PC-3 (cell line): ENCODE results near the gene PCDHB4.

Source experiments
- CTCF ChIP-seq: fragments of 300-600 bp; sonication (generic); conservative IDR thresholded peaks from 2 replicates; pipeline ENCODE4 v1.5.1; 2017; ENCODE audit warnings: antibody characterized with exemption, low read depth, mild to moderate bottlenecking, low read length
- EZH2 ChIP-seq: fragments of 300-600 bp; sonication (generic); IDR thresholded peaks from one replicate; pipeline ENCODE4 v1.6.1; 2017; ENCODE audit warnings: antibody characterized with exemption, mild to moderate bottlenecking, low read length; ENCODE audit not compliant: unreplicated experiment
- EZH2phosphoT487 ChIP-seq: fragments of 300-600 bp; sonication (generic); IDR thresholded peaks from 2 replicates; pipeline ENCODE4 v1.6.1; 2018; ENCODE audit warnings: mild to moderate bottlenecking, antibody characterized with exemption, low read length, borderline replicate concordance

- TF ChIP-seq CTCF (no peak), EZH2phosphoT487 (no peak), EZH2 (no peak)
These were observed 5.7 kb downstream of the PCDHB4 start for GRCh38 chr5:141127305-141127704.
